ENCODE measurements around the gene CFAP74. TPM values are rescaled to one million over a fixed set of nuclear protein-coding genes. Genes with fewer than 3 reads are reported as not detected.
"Not testable (repeated sequence)": the region's sequence is repeated elsewhere in the genome, so short reads cannot be mapped to it uniquely, and the experiment has no call there.

Gene CFAP74
- total RNA-seq, 4 donors from 2014 or later, result 0.35 to 1.1 (median 0.83) TPM; not detected in 1

DNA sequence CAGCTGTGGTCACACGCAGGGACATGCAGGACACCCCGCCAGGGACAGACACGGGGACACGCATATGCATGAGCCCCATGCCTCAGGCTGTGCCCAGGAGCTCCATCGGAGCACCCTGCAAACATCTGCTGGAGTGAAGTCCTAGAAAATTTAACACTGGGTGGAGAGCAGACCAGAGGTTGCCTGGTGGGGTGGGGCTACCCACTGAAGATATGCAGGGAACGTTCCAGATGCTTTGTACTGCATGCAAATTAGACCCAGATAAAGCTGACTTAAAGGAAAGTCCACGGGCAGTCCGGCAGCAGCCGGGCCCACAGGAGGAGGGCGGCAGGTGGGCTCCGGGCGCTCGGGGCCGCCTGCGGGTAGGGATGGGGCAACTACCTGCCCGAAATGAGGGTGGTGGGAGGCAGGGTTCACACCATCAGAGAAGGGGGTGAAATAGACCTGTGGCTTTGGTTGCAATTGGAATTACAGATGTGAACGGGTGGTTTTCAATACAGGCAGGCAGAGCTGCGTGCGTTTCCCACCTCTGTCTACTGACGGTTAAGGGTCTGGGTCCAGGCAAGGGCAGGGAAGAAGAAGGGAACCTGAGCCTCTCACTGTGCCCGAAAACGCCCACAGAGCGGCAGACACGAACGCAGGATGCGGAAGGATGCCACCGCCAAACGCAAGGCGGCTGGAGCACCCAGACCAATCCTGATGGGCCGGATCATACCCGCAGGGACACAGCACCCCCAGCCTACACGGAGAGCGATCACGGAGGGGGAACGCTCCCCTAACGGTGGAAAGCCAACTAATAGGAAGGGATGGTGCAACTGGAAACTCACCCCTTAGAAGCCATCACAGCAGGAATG, 21.0 kb downstream of the CFAP74 start:
- Histone ChIP-seq H3K27ac (no peak overlapping the region), H3K4me3 (no peak overlapping the region), H3K36me3 (no peaks in the 10 kb centered on the region), H3K27me3 (no peaks in the 10 kb centered on the region), H3K9me3 (no peaks in the 10 kb centered on the region), H3K4me1 (no peaks in the 10 kb centered on the region)
- TF ChIP-seq, protein P1, sequence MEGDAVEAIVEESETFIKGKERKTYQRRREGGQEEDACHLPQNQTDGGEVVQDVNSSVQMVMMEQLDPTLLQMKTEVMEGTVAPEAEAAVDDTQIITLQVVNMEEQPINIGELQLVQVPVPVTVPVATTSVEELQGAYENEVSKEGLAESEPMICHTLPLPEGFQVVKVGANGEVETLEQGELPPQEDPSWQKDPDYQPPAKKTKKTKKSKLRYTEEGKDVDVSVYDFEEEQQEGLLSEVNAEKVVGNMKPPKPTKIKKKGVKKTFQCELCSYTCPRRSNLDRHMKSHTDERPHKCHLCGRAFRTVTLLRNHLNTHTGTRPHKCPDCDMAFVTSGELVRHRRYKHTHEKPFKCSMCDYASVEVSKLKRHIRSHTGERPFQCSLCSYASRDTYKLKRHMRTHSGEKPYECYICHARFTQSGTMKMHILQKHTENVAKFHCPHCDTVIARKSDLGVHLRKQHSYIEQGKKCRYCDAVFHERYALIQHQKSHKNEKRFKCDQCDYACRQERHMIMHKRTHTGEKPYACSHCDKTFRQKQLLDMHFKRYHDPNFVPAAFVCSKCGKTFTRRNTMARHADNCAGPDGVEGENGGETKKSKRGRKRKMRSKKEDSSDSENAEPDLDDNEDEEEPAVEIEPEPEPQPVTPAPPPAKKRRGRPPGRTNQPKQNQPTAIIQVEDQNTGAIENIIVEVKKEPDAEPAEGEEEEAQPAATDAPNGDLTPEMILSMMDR (IDR thresholded peaks at IDR 0.05), result no peak
- no peak for TF ChIP-seq POLR2A (IDR thresholded peaks at IDR 0.05)
- no peak for DNase-seq

DNA sequence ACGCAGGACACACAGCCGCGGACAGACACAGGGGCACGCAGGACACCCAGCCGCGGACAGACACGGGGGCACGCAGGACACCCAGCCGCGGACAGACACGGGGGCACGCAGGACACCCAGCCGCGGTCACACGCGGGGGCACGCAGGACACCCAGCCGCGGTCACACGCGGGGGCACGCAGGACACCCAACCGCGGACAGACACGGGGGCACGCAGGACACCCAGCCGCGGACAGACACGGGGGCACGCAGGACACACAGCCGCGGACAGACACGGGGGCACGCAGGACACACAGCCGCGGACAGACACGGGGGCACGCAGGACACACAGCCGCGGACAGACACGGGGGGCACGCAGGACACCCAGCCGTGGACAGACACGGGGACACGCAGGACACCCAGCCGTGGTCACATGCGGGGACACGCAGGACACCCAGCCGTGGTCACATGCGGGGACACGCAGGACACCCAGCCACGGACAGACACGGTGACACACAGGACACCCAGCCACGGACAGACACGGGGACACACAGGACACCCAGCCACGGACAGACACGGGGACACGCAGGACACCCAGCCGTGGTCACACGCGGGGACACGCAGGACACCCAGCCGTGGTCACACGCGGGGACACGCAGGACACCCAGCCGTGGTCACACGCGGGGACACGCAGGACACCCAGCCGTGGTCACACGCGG, 21.8 kb downstream of the CFAP74 start:
- H3K4me1 ChIP-seq, H3K4me3 ChIP-seq, H3K27me3 ChIP-seq, H3K36me3 ChIP-seq, H3K27ac ChIP-seq, DNase-seq, H3K9me3 ChIP-seq: not testable (repeated sequence)

DNA sequence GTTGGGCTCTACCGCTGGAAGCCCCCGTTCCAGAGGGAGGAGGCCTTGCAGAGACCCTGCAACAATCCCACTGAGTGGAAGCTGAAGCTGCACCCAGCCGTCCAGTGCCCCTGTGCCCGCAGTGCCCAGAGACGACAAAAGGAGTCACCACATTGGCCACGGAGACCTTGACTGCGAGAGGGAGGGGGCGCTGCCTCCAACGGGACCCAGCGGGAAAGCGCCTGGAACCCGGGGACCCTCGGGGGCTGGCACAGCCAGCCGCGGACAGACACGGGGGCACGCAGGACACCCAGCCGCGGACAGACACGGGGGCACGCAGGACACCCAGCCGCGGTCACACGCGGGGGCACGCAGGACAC, 22.5 kb downstream of the CFAP74 start:
- no peak overlapping the region for H3K4me3 ChIP-seq
- H3K27ac ChIP-seq, result no peak overlapping the region
- no peaks in the 10 kb centered on the region for H3K36me3 ChIP-seq
- H3K9me3 ChIP-seq, result no peaks in the 10 kb centered on the region
- TF ChIP-seq, protein P1 (IDR thresholded peaks at IDR 0.05), result no peak
- TF ChIP-seq POLR2A (IDR thresholded peaks at IDR 0.05), result no peak
- H3K4me1 ChIP-seq, result no peaks in the 10 kb centered on the region
- DNase-seq, result no peak
- no peaks in the 10 kb centered on the region for H3K27me3 ChIP-seq

DNA sequence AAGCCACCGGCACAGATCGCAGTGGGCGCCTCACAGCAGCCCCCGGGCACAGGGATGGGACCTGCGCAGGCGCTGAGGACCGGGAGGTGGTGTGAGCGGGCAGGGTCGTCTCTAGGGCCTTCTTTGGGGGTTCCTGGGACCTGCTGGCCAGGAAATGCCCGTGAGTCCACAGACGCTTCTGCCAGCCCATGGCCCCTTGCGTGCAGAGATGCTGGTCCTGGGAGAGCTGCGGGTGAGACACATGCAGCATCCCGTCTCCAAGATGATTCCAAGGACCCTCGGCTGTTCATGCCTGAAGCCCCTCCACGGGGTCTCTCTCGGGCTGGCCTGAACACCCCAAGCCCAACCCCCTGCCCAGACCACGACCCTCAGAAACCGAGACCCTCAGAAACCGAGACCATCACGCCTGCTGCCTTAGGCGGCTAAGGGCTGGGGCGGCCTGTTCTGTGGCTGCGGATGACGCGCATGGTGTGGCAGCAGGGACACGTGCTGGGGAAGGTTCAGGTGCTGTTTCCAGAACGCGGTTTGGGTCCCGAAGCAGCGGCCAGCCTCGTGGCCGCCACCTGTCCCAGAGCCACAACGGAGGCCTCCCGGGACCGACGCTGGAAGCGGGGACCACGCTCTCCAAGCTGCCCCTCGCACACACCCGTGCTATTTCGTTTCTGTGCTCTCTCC, 23.0 kb downstream of the CFAP74 start:
- no peaks in the 10 kb centered on the region for H3K27me3 ChIP-seq
- no peaks in the 10 kb centered on the region for H3K4me1 ChIP-seq
- H3K9me3 ChIP-seq, result no peaks in the 10 kb centered on the region
- no peaks in the 10 kb centered on the region for H3K36me3 ChIP-seq
- no peak for DNase-seq
- no peak overlapping the region for H3K27ac ChIP-seq
- TF ChIP-seq, protein P1 (IDR thresholded peaks at IDR 0.05), result no peak
- no peak for TF ChIP-seq POLR2A (IDR thresholded peaks at IDR 0.05)
- no peak overlapping the region for H3K4me3 ChIP-seq

DNA sequence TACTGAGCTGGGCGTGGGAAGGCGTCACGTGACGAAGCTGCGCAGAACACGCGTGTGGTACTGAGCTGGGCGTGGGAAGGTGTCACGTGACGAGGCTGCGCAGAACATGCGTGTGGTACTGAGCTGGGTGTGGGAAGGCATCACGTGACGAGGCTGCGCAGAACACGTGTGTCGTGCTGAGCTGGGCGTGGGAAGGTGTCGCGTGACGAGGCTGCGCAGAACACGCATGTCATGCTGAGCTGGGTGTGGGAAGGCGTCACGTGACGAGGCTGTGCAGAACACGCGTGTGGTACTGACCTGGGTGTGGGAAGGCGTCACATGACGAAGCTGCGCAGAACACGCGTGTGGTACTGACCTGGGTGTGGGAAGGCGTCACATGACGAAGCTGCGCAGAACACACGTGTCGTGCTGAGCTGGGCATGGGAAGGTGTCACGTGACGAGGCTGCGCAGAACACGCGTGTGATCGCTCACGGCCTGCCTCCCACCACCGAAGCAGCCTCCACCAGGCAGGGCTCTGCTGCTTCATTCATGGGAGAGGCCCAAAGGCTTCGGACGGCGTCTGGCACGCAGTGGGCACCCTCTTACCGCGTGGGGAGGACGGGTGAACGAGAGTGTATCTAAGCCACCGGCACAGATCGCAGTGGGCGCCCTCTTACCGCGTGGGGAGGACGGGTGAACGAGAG, 24.0 kb downstream of the CFAP74 start:
- Histone ChIP-seq H3K27ac (no peak overlapping the region), H3K4me1 (no peaks in the 10 kb centered on the region), H3K9me3 (no peaks in the 10 kb centered on the region), H3K4me3 (no peak overlapping the region), H3K36me3 (no peaks in the 10 kb centered on the region), H3K27me3 (no peaks in the 10 kb centered on the region)
- DNase-seq, result no peak
- TF ChIP-seq, protein P1 (IDR thresholded peaks at IDR 0.05), result no peak
- TF ChIP-seq POLR2A (IDR thresholded peaks at IDR 0.05), result no peak

DNA sequence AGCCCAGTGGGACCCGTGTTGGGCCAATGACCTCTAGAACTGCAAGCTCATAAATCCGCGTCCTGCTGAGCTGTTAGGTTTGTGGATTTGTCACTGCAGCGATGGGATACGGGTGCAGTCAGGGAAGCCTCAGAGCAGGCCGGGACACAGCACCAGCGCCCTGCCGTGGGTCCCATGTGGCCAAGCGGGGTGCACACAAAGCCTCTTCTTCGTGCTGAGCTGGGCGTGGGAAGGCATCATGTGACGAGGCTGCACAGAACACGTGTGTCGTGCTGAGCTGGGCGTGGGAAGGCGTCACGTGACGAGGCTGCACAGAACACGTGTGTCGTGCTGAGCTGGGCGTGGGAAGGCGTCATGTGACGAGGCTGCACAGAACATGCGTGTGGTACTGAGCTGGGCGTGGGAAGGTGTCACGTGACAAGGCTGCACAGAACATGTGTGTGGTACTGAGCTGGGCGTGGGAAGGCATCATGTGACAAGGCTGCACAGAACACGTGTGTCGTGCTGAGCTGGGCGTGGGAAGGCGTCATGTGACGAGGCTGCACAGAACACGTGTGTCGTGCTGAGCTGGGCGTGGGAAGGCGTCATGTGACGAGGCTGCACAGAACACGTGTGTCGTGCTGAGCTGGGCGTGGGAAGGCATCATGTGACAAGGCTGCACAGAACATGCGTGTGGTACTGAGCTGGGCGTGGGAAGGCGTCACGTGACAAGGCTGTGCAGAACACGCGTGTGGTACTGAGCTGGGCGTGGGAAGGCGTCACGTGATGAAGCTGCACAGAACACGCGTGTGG, 24.7 kb downstream of the CFAP74 start:
- DNase-seq, H3K27me3 ChIP-seq, H3K27ac ChIP-seq, H3K4me3 ChIP-seq, H3K9me3 ChIP-seq, H3K4me1 ChIP-seq, H3K36me3 ChIP-seq: not testable (repeated sequence)

All from Peyer's patch (tissue), 4 donors.